ENCODE results near the gene LDLRAD1. TPM values are rescaled to one million over a fixed set of nuclear protein-coding genes. Genes with fewer than 3 reads are reported as not detected.

The LDLRAD1 gene, protein sequence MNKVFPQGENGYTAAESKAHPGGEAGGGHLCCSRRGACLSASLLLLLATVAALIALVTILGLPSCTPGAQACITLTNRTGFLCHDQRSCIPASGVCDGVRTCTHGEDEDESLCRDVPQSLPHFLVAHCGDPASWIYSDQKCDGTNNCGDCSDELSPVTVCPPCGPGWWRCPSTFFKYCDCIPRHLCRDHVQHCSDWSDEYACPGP
- not detected for total RNA-seq

DNA sequence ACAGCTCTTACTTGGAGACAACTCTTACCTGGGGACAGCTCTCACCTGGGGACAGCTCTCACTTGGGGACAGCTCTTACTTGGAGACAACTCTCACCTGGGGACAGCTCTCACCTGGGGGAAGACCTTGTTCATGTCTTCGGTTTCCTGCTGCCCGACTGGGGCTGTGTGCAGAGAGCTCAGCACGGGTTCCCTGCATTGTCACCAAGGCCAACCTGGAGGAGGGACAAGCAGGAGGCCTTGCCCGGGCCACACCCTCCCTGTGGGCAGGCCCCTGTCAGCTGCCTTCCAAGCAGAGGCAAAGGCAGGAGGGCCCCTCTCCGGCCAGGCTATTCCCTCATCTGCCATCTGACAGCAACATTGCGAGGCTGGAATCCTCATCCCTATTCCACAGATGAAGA lies at the start of gene LDLRAD1:
Gene LDLRAD1 (minus strand): TSS at position 208 of the 400 bp plus-strand sequence. CDS start 74 bp downstream, at position 134.
- ATAC-seq (no peak), DNase-seq (no peak)
- Mint-ChIP-seq H3K36me3 (ENCODE audit: low read depth) (no peaks in the 10 kb centered on the region), H3K4me1 (ENCODE audit: low read depth) (no peaks in the 10 kb centered on the region), H3K27ac (no peak within 1 kb of the TSS), H3K9me3 (no peaks in the 10 kb centered on the region), H3K27me3 (no peaks in the 10 kb centered on the region), H3K4me3 (no peak within 1 kb of the TSS)
- ChIA-PET POLR2A (no interaction called here), CTCF (interaction anchor here (1.6 kb wide), 1 partner anchor 157 kb away, joined by 4 read pairs; no protein-coding TSS in a partner anchor)
- TF ChIP-seq CTCF (IDR thresholded peaks at IDR 0.05) = no peak
- intact Hi-C loops (cut with micrococcal nuclease) = no loop called here

- no peak for TF ChIP-seq CTCF (IDR thresholded peaks at IDR 0.05)
- POLR2A ChIA-PET = no interaction called here
Observed at GRCh38 chr1:54064299-54064698, 46.3 kb upstream of the LDLRAD1 start.

DNA sequence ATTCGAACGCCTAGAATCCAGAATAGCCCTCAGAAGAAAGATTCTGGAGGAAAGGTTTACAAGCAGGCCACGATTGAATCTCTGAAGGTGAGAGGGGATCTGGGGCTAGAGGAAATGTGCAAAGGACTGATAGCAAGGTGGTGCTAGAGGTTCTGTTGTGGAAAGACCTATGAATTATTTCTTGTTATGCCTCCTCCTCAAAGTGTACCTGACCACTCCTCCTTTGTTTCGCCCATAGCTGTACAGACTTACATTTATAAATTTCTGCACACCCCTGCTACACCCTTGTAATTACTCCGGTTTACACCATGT lies 36.4 kb upstream of the LDLRAD1 start:
- ATAC-seq = no peak
- POLR2A ChIA-PET = no interaction called here
- Mint-ChIP-seq H3K36me3 (ENCODE audit: low read depth) (peaks cover 25% of the 10 kb centered on the region), H3K27ac (no peak overlapping the region), H3K4me3 (no peak overlapping the region), H3K9me3 (no peaks in the 10 kb centered on the region), H3K27me3 (no peaks in the 10 kb centered on the region), H3K4me1 (ENCODE audit: low read depth) (peaks cover 22% of the 10 kb centered on the region)
- CTCF ChIA-PET = interaction anchor here (1.0 to 4.1 kb wide), 3 partner anchors 16 to 29 kb away, joined by 3 to 14 read pairs (median 7); no protein-coding TSS in a partner anchor
- DNase-seq = peak; percentile 14
- intact Hi-C loops (cut with micrococcal nuclease) = loop anchor here (5.0 kb wide), 3 partner anchors 167 to 353 kb away; partner anchors contain the start of genes NDC1, SSBP3 and YIPF1
- no peak for TF ChIP-seq CTCF (IDR thresholded peaks at IDR 0.05)

More at GRCh38 chr1:54064299-54064698, 46.3 kb upstream of the LDLRAD1 start:
- Mint-ChIP-seq H3K27ac (no peak overlapping the region), H3K36me3 (ENCODE audit: low read depth) (peaks cover 9% of the 10 kb centered on the region), H3K4me1 (ENCODE audit: low read depth) (peaks cover 3% of the 10 kb centered on the region), H3K27me3 (no peaks in the 10 kb centered on the region), H3K9me3 (no peaks in the 10 kb centered on the region), H3K4me3 (no peak overlapping the region)
- intact Hi-C loops (cut with micrococcal nuclease) = no loop called here
- CTCF ChIA-PET = no interaction called here
- DNase-seq = no peak
- ATAC-seq = no peak

- DNase-seq (peak; percentile 38), ATAC-seq (no peak)
- Mint-ChIP-seq H3K4me3 (no peak overlapping the region), H3K36me3 (ENCODE audit: low read depth) (peaks cover 24% of the 10 kb centered on the region), H3K4me1 (ENCODE audit: low read depth) (peaks cover 26% of the 10 kb centered on the region), H3K9me3 (no peaks in the 10 kb centered on the region), H3K27me3 (no peaks in the 10 kb centered on the region), H3K27ac (no peak overlapping the region)
- intact Hi-C loops (cut with micrococcal nuclease) = loop anchor here (5.0 kb wide), 3 partner anchors 167 to 353 kb away; partner anchors contain the start of genes NDC1, SSBP3 and YIPF1
- CTCF ChIA-PET = interaction anchor here (0.8 to 4.1 kb wide), 9 partner anchors 14 to 722 kb away, joined by 3 to 14 read pairs (median 4); partner anchors contain the start of gene NDC1
- no peak for TF ChIP-seq CTCF (IDR thresholded peaks at IDR 0.05)
- POLR2A ChIA-PET = interaction anchor here (1.1 to 1.5 kb wide), 2 partner anchors 111 to 217 kb away, joined by 3 to 4 read pairs; no protein-coding TSS in a partner anchor
Observed at GRCh38 chr1:54053745-54054437, 35.9 kb upstream of the LDLRAD1 start.
